K562 (cell line): ENCODE measurements around the gene MGAT1. TPM values are rescaled to one million over a fixed set of nuclear protein-coding genes. Genes with fewer than 3 reads are reported as not detected.

ENCODE experiments used
- BCOR ChIP-seq: fragments of 450-650 bp; IDR thresholded peaks from 2 replicates; pipeline ENCODE4 v1.6.1; 2016
- C11orf30 ChIP-seq: fragments of 450-650 bp; IDR thresholded peaks from 2 replicates; pipeline ENCODE4 v1.6.1; 2016; ENCODE audit warnings: low read depth, mild to moderate bottlenecking
- DNMT1 ChIP-seq: fragments of 450-650 bp; IDR thresholded peaks from 2 replicates; pipeline ENCODE4 v1.6.1; 2016; ENCODE audit warnings: antibody characterized with exemption, mild to moderate bottlenecking
- ESRRB ChIP-seq: fragments of 250-450 bp; sonication (Bioruptor Pico); IDR thresholded peaks from 2 replicates; pipeline ENCODE4 v1.5.0; 2020; ENCODE audit warnings: mild to moderate bottlenecking, moderate library complexity, borderline replicate concordance
- EZH2 ChIP-seq: IDR thresholded peaks from 2 replicates; pipeline ENCODE4 v1.6.1; 2012; ENCODE audit warnings: low read depth, mild to moderate bottlenecking, inconsistent platforms, low read length, borderline replicate concordance
- FOXA1 ChIP-seq: fragments of 450-650 bp; IDR thresholded peaks from 2 replicates; pipeline ENCODE4 v1.6.1; 2016; ENCODE audit warnings: mild to moderate bottlenecking, borderline replicate concordance
- HMBOX1 ChIP-seq: sonication (generic); IDR thresholded peaks from 2 replicates; pipeline ENCODE4 v1.6.1; 2016
- ILK ChIP-seq: fragments of 450-650 bp; IDR thresholded peaks from 2 replicates; pipeline ENCODE4 v1.6.1; 2016; ENCODE audit warnings: missing genetic modification characterization, low read depth, mild to moderate bottlenecking, missing compliant biosample characterization, moderate library complexity, borderline replicate concordance
- POLR2B ChIP-seq: fragments of 450-650 bp; IDR thresholded peaks from 2 replicates; pipeline ENCODE4 v1.6.1; 2018; ENCODE audit warnings: low read depth; ENCODE audit not compliant: partially characterized antibody
- RFX5 ChIP-seq: IDR thresholded peaks from 2 replicates; pipeline ENCODE4 v1.6.1; 2011; ENCODE audit warnings: low read depth, mild to moderate bottlenecking, improper control_type of control experiment, low read length
- SIRT6 ChIP-seq: IDR thresholded peaks from one replicate; pipeline ENCODE4 v1.6.1; 2012; ENCODE audit warnings: low read depth, mild to moderate bottlenecking, control low read depth, inconsistent platforms, low read length, moderate library complexity
- ZNF253 ChIP-seq: fragments of 250-450 bp; sonication (Bioruptor Pico); conservative IDR thresholded peaks from 2 replicates; pipeline ENCODE4 v1.6.1; 2021; ENCODE audit warnings: mild to moderate bottlenecking
- ZNF639 ChIP-seq, 2 experiments: fragments of 200-800 bp in 1 of 2; sonication (Bioruptor generic) in 1 of 2; sonication (generic) in 1 of 2; formaldehyde crosslinking in 1 of 2; IDR thresholded peaks in 1 of 2; conservative IDR thresholded peaks in 1 of 2; 2 replicates each; pipeline versions ENCODE4 v1.5.0 to v1.6.1; 2016 to 2020; ENCODE audit warnings: missing compliant biosample characterization in 1 of 2, missing genetic modification characterization in 1 of 2, missing genetic modification reagents in 1 of 2
- ZZZ3 ChIP-seq: fragments of 450-650 bp; IDR thresholded peaks from 2 replicates; pipeline ENCODE4 v1.6.1; 2016; ENCODE audit warnings: antibody characterized with exemption, mild to moderate bottlenecking, moderate library complexity
- polyA plus RNA-seq, 8 experiments: library from polyadenylated mRNA; depleted of rRNA in 4 of 8; stranded (reverse) in 5 of 8; unstranded in 3 of 8; fragments of >200 nt; fragmentation: Nextera tagmentation in 2 of 8; fragmentation: Illumina TruSeq in 1 of 8; extraction: Ambion mirVana in 2 of 8; extraction: Trizol in 1 of 8; gene quantifications; 2 replicates each; pipeline versions ENCODE4 v1.2.1 to v1.2.3, GENCODE V29; 2011 to 2014; ENCODE audit warnings: inconsistent platforms in 1 of 8, missing spikeins in 1 of 8
- total RNA-seq, 7 experiments: library from RNA; depleted of rRNA in 6 of 7; stranded (reverse); fragments of >200 nt in 6 of 7; fragmentation: Illumina TruSeq in 2 of 7; extraction: Trizol in 2 of 7; gene quantifications; 2 replicates each; pipeline versions ENCODE4 v1.2.1 to v1.2.3, GENCODE V29; 2011 to 2021; ENCODE audit warnings: low replicate concordance in 1 of 7
- TF ChIP-seq, protein P1 (sequence below): fragments of 450-650 bp; IDR thresholded peaks from 2 replicates; pipeline ENCODE4 v1.6.1; 2018; ENCODE audit warnings: mild to moderate bottlenecking, low read depth; ENCODE audit not compliant: partially characterized antibody
- TF ChIP-seq, protein P2 (sequence below): fragments of 250-450 bp; sonication (Bioruptor Pico); IDR thresholded peaks from 2 replicates; pipeline ENCODE4 v1.8.0; 2021; ENCODE audit warnings: moderate library complexity, mild to moderate bottlenecking, inconsistent platforms
- TF ChIP-seq, protein P3 (sequence below): fragments of 450-650 bp; IDR thresholded peaks from 2 replicates; pipeline ENCODE4 v1.6.1; 2014; ENCODE audit warnings: low read depth, mild to moderate bottlenecking, moderate library complexity, borderline replicate concordance
- TF ChIP-seq, protein P4 (sequence below), 3 experiments: fragments of 200-800 bp in 1 of 3; sonication (Bioruptor generic) in 1 of 3; sonication (generic) in 1 of 3; formaldehyde crosslinking in 1 of 3; IDR thresholded peaks; 2 replicates each; pipeline versions ENCODE4 v1.6.1 to v1.8.0; 2016 to 2022; ENCODE audit warnings: mild to moderate bottlenecking in 2 of 3, missing compliant biosample characterization in 2 of 3, missing genetic modification characterization in 2 of 3, missing genetic modification reagents in 1 of 3

Gene MGAT1
- total and polyA plus RNA-seq, 9 of the 15 experiments (the other 6 are each of a cell fraction or from before 2014, with no cell fraction given) = 3.9 to 82.7 (median 44.5) TPM

GRCh38 chr5:180810210-180810958 is 7.8 kb upstream of the MGAT1 start (continued):
- TF ChIP-seq, protein P1, sequence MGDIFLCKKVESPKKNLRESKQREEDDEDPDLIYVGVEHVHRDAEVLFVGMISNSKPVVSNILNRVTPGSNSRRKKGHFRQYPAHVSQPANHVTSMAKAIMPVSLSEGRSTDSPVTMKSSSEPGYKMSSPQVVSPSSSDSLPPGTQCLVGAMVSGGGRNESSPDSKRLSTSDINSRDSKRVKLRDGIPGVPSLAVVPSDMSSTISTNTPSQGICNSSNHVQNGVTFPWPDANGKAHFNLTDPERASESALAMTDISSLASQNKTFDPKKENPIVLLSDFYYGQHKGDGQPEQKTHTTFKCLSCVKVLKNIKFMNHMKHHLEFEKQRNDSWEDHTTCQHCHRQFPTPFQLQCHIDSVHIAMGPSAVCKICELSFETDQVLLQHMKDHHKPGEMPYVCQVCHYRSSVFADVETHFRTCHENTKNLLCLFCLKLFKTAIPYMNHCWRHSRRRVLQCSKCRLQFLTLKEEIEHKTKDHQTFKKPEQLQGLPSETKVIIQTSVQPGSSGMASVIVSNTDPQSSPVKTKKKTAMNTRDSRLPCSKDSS = no peak
- TF ChIP-seq RFX5 = no peak
- TF ChIP-seq, protein P2, sequence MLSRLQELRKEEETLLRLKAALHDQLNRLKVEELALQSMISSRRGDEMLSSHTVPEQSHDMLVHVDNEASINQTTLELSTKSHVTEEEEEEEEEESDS (CRISPR knock-in tag) = no peak
- no peak for TF ChIP-seq ILK (tag)
- no peak for TF ChIP-seq SIRT6
- TF ChIP-seq, protein P3, sequence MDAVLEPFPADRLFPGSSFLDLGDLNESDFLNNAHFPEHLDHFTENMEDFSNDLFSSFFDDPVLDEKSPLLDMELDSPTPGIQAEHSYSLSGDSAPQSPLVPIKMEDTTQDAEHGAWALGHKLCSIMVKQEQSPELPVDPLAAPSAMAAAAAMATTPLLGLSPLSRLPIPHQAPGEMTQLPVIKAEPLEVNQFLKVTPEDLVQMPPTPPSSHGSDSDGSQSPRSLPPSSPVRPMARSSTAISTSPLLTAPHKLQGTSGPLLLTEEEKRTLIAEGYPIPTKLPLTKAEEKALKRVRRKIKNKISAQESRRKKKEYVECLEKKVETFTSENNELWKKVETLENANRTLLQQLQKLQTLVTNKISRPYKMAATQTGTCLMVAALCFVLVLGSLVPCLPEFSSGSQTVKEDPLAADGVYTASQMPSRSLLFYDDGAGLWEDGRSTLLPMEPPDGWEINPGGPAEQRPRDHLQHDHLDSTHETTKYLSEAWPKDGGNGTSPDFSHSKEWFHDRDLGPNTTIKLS = peak; percentile 73
- no peak for TF ChIP-seq FOXA1
- TF ChIP-seq ZNF253 = no peak
- TF ChIP-seq, protein P4, sequence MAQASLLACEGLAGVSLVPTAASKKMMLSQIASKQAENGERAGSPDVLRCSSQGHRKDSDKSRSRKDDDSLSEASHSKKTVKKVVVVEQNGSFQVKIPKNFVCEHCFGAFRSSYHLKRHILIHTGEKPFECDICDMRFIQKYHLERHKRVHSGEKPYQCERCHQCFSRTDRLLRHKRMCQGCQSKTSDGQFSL (CRISPR knock-in tag; IDR thresholded peaks at IDR 0.05) = peak; percentile 93
- TF ChIP-seq, protein P4 (tag; IDR thresholded peaks at IDR 0.05) = peak; percentile 37 to 91; a peak in 2 of 4 replicates
- peak; percentile 65 for TF ChIP-seq C11orf30
- TF ChIP-seq DNMT1 = 0 out of 2 replicates have a peak, but pooled peaks have one; percentile 43
- TF ChIP-seq POLR2B = peak; percentile 95
- no peak for TF ChIP-seq ZZZ3
- TF ChIP-seq ESRRB (CRISPR knock-in tag) = no peak
- no peak for TF ChIP-seq HMBOX1
- TF ChIP-seq BCOR = no peak
- TF ChIP-seq EZH2 = no peak
- TF ChIP-seq ZNF639 (CRISPR knock-in tag; conservative IDR thresholded peaks at IDR 0.05 in 1 of 2, IDR thresholded peaks at IDR 0.05 in 1 of 2) = peak in 1 of 2 experiments; percentile 24; a peak in 2 of 4 replicates
